Fibroblast of lung (primary cell): ENCODE measurements around the gene PARPBP. TPM values are rescaled to one million over a fixed set of nuclear protein-coding genes. Genes with fewer than 3 reads are reported as not detected.
"Not testable (repeated sequence)": the region's sequence is repeated elsewhere in the genome, so short reads cannot be mapped to it uniquely, and the experiment has no call there.

Experiments
- DNase-seq, 2 donors: peaks; one replicate each; pipeline versions ENCODE4 v3.0.0 to v3.0.0-alpha.2; 2010; ENCODE audit warnings: low read depth in 2 of 2
- H2AFZ ChIP-seq: 2 replicates; pipeline ENCODE4 v1.5.1; 2012; ENCODE audit warnings: low read length, control low read depth, inconsistent platforms
- H3K27ac ChIP-seq: 2 replicates; pipeline ENCODE4 v1.5.1; 2011; ENCODE audit warnings: low read length, control low read depth; ENCODE audit not compliant: insufficient read depth
- H3K27me3 ChIP-seq: 2 replicates; pipeline ENCODE4 v1.5.1; 2011; ENCODE audit warnings: mild to moderate bottlenecking, low read length; ENCODE audit not compliant: control insufficient read depth, insufficient read depth
- H3K36me3 ChIP-seq: 2 replicates; pipeline ENCODE4 v1.5.1; 2011; ENCODE audit warnings: low read length; ENCODE audit not compliant: control insufficient read depth, insufficient read depth
- H3K4me1 ChIP-seq: 2 replicates; pipeline ENCODE4 v1.5.1; 2011; ENCODE audit warnings: low read length; ENCODE audit not compliant: control insufficient read depth, insufficient read depth; ENCODE audit errors: extremely low read depth
- H3K4me2 ChIP-seq: 2 replicates; pipeline ENCODE4 v1.5.1; 2011; ENCODE audit warnings: low read length, control low read depth; ENCODE audit not compliant: insufficient read depth; ENCODE audit errors: extremely low read depth
- H3K4me3 ChIP-seq, 4 experiments: fragments of 200-600 bp in 1 of 4; sonication (generic) in 1 of 4; replicated peaks in 1 of 4; 2 replicates each; pipeline ENCODE4 v1.5.1; 2011 to 2016; ENCODE audit warnings: low read length in 4 of 4, low read depth in 3 of 4, mild to moderate bottlenecking in 3 of 4, control low read depth in 2 of 4, inconsistent platforms in 1 of 4, mixed read lengths in 1 of 4; ENCODE audit not compliant: insufficient read depth in 1 of 4; ENCODE audit errors: control extremely low read depth in 1 of 4
- H3K79me2 ChIP-seq: 2 replicates; pipeline ENCODE4 v1.5.1; 2012; ENCODE audit warnings: mild to moderate bottlenecking, low read length, inconsistent platforms; ENCODE audit not compliant: control insufficient read depth, insufficient read depth
- H3K9ac ChIP-seq: 2 replicates; pipeline ENCODE4 v1.5.1; 2011; ENCODE audit warnings: mild to moderate bottlenecking, low read length, control low read depth; ENCODE audit not compliant: insufficient read depth
- H3K9me3 ChIP-seq: 2 replicates; pipeline ENCODE4 v1.5.1; 2012; ENCODE audit warnings: low read depth, low read length; ENCODE audit not compliant: control insufficient read depth, insufficient read depth
- H4K20me1 ChIP-seq: 2 replicates; pipeline ENCODE4 v1.5.1; 2011; ENCODE audit warnings: low read length; ENCODE audit not compliant: control insufficient read depth, insufficient read depth; ENCODE audit errors: extremely low read depth
- CTCF ChIP-seq, 2 donors: IDR thresholded peaks in 1 of 2; conservative IDR thresholded peaks in 1 of 2; 1 replicate in 1 of 2; 2 replicates in 1 of 2; pipeline ENCODE4 v1.5.1; 2011 to 2012; ENCODE audit warnings: low read length in 2 of 2, control low read depth in 1 of 2, inconsistent platforms in 1 of 2, low read depth in 1 of 2, mild to moderate bottlenecking in 1 of 2
- EZH2 ChIP-seq: IDR thresholded peaks from 2 replicates; pipeline ENCODE4 v1.5.1; 2012; ENCODE audit warnings: low read length, control low read depth, mild to moderate bottlenecking; ENCODE audit errors: missing control alignments
- polyA plus RNA-seq, 2 donors: library from polyadenylated mRNA; depleted of rRNA in 1 of 2; stranded (reverse) in 1 of 2; unstranded in 1 of 2; fragments of >200 nt; gene quantifications; 2 replicates each; pipeline ENCODE4 v1.2.1, GENCODE V29; 2011 to 2012; ENCODE audit warnings: missing spikeins in 1 of 2
- total RNA-seq: library from RNA; depleted of rRNA; stranded (reverse); fragments of >200 nt; gene quantifications from 2 replicates; pipeline ENCODE4 v1.2.1, GENCODE V29; 2014

Gene PARPBP
- total and polyA plus RNA-seq, 2 donors (not counting 1 experiment from before 2014, with no cell fraction given), result 5.7 to 9.4 TPM

GRCh38 chr12:102232036-102232435 is 112.1 kb downstream of the PARPBP start:
- no peak for TF ChIP-seq EZH2
- TF ChIP-seq CTCF (conservative IDR thresholded peaks at IDR 0.05 in 1 of 2, IDR thresholded peaks at IDR 0.05 in 1 of 2; ENCODE audit: low read depth in 1 of 2, low read length in 2 of 2), result no peak
- Histone ChIP-seq H3K4me3 (no peak overlapping the region), H3K27me3 (no peaks in the 10 kb centered on the region), H2AFZ (no peak overlapping the region), H3K79me2 (no peaks in the 10 kb centered on the region), H3K4me1 (no peaks in the 10 kb centered on the region), H3K9me3 (no peaks in the 10 kb centered on the region), H3K27ac (no peak overlapping the region), H3K36me3 (no peaks in the 10 kb centered on the region), H4K20me1 (no peaks in the 10 kb centered on the region), H3K9ac (no peak overlapping the region), H3K4me2 (no peak overlapping the region)
- DNase-seq, result no peak

DNA sequence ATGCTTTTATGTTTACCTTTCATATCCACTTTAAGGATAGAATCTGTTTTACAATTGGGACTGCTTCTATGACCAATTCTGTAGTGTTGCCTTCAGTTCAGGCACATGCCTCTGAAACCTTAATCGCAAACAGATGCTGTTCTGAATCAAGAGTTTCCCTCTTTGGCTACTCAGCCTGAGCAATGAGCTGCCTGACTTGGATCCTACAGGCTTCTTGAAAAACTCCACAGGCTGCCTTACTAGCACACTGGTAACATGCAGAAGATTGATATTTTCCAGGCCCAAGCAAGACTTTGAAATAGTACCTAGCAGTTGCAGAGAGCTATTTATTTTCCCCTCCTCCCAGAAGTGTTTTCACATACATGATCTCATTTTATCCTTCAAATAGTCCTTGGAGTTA is 112.5 kb downstream of the PARPBP start:
- Histone ChIP-seq H3K4me2 (no peak overlapping the region), H3K4me3 (no peak overlapping the region), H4K20me1 (no peaks in the 10 kb centered on the region), H3K27me3 (no peaks in the 10 kb centered on the region), H3K36me3 (no peaks in the 10 kb centered on the region), H3K9ac (no peak overlapping the region), H3K9me3 (no peaks in the 10 kb centered on the region), H3K27ac (no peak overlapping the region), H3K4me1 (no peaks in the 10 kb centered on the region), H3K79me2 (no peaks in the 10 kb centered on the region), H2AFZ (no peak overlapping the region)
- TF ChIP-seq EZH2 (no peak), CTCF (conservative IDR thresholded peaks at IDR 0.05 in 1 of 2, IDR thresholded peaks at IDR 0.05 in 1 of 2; ENCODE audit: low read depth in 1 of 2, low read length in 2 of 2) (no peak)
- DNase-seq, result peak; percentile 20 to 36

GRCh38 chr12:102234599-102234998 is 114.6 kb downstream of the PARPBP start:
- H3K4me2 ChIP-seq, result no peak overlapping the region
- no peak for DNase-seq
- H2AFZ ChIP-seq, result no peak overlapping the region
- no peaks in the 10 kb centered on the region for H3K36me3 ChIP-seq
- TF ChIP-seq CTCF (conservative IDR thresholded peaks at IDR 0.05 in 1 of 2, IDR thresholded peaks at IDR 0.05 in 1 of 2; ENCODE audit: low read depth in 1 of 2, low read length in 2 of 2) (no peak), EZH2 (no peak)
- H4K20me1 ChIP-seq, result no peaks in the 10 kb centered on the region
- H3K9ac ChIP-seq, result no peak overlapping the region
- no peaks in the 10 kb centered on the region for H3K4me1 ChIP-seq
- H3K27me3 ChIP-seq, result no peaks in the 10 kb centered on the region
- H3K27ac ChIP-seq, result no peak overlapping the region
- H3K79me2 ChIP-seq, result no peaks in the 10 kb centered on the region
- H3K9me3 ChIP-seq, result no peaks in the 10 kb centered on the region
- no peak overlapping the region for H3K4me3 ChIP-seq

DNA sequence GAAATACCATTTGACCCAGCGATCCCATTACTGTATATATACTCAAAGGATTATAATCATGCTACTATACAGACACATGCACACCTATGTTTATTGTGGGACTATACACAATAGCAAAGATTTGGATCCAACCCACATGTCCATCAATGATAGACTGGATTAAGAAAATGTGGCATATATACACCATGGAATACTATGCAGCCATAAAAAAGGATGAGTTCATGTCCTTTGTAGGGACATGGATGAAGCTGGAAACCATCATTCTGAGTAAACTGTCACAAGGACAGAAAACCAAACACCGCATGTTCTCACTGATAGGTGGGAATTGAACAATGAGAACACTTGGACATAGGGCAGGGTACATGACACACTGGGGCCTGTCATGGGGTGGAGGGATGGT is 120.9 kb downstream of the PARPBP start:
- not testable (repeated sequence) for H3K27me3 ChIP-seq, H4K20me1 ChIP-seq, H3K9me3 ChIP-seq, H3K9ac ChIP-seq, H2AFZ ChIP-seq, H3K4me3 ChIP-seq, DNase-seq, H3K79me2 ChIP-seq, H3K4me2 ChIP-seq, H3K36me3 ChIP-seq, H3K27ac ChIP-seq, H3K4me1 ChIP-seq
